ENCODE measurements around the gene MACROD2.

MACROD2 gene

DNA sequence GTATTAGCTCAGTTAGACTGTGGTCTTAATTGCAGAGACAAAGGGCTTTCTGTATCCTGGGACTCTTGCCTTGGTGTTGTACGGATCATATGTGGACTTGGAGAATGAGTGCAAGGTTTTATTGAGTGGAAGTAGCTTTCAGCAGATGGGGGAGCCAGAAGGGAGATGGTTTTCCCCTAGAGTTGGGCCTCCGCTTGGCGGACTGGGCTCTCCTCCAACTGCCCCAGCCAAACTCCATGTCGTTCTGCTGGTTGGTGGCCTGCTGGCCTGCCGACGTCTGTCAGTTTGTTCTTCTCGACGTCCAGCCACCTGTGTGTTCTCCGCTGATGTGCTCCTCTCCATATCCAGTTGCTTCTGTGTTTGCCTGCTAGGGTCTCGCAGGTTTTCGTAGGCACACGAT, 531.6 kb downstream of the MACROD2 start:
- DNase-seq (no peak), ATAC-seq (no peak)

DNA sequence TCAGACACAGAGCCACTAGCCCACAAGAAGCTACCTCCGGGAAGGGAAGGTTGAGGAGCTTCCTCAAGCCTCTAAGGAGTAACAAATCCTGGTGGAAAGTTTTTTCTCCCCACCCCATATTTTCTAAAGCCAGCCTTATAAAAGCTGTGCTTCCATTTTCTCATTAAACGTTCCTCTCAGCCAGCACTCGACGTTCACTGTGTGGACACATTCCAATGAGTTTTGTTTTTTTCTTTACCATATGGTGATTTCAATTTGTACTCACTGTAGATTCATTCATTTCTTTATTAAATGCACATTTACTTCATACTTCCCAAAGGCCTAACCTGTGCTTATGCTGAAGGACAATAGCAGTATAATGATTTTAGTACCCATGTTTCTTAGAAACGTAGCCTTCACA, 536.5 kb downstream of the MACROD2 start:
- ATAC-seq (no peak), DNase-seq (no peak)

DNA sequence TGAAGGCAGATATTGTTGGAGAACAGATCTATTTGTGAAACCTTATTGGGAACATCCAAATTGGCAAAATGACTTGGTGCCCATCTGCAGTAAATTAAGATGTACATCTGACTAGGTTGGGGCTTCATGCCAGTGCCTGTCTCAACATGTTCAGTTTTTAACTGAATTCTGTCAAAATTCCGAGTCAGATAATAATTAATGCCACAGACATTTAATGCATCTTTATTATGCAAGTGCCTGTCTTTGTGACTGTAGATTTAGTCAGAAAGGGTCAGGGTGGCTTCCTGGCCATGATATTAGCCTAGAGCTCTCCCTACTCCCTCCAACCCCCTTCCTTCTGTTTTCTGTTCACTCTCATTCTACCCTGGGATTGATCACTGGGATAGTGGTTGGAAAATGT, 541.4 kb downstream of the MACROD2 start:
- DNase-seq (no peak), ATAC-seq (no peak)

DNA sequence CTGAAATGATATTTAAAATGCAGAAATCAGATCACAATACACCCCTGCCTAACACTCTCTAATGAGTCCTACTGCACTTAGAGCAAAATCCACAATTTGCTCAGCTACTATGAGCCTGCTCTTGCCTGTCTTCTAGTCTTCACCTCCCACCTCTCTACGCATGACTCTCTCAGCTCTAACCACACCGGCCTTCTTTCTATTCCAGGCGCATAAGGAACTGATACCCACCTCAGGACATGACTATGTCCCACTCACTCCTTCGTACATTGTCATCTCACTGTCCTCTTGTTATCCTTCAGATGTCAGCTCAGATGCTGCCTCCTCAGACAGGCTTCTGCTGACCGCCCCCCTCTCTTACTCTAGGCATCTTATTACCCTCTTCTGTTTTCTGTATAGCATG, 543.1 kb downstream of the MACROD2 start:
- no peak for DNase-seq
- ATAC-seq: no peak

DNA sequence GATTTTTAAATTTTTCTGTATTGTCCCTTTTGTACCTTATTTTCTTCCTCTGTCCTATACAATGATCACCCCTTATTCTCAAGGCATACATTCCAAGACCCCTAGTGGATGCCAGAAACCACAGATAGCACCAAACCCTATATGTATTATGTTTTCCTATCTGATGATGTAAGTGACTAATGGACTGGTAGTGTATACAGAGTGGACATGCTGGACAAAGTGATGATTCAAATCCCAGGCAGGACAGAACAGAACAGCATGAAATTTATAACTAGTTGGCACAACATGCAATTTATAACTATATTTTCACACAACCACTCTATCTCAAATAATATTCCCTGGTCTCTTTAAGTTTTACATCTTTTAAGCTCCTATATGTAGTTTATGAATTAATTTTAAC, 547.7 kb downstream of the MACROD2 start:
- ATAC-seq (no peak), DNase-seq (no peak)

DNA sequence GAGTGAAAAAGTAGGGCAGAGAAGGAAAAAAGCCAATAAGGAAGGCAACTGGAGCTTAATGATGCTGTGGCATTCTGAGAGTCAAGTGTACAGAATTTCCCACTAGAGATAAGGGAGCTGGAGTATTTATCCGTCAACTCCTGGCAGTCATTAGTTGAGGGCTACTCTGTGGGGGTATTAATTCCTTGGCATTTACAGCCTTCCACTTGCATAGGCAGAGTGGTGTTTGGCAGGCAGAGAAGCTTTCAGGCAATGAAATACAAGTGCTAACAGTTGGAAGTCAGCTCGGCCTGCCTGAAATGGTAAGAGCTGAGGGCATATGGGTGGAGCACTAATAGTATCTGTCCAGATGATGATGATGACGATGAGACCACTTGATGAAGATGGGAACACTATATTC, 549.4 kb downstream of the MACROD2 start:
- ATAC-seq (no peak), DNase-seq (no peak)

DNA sequence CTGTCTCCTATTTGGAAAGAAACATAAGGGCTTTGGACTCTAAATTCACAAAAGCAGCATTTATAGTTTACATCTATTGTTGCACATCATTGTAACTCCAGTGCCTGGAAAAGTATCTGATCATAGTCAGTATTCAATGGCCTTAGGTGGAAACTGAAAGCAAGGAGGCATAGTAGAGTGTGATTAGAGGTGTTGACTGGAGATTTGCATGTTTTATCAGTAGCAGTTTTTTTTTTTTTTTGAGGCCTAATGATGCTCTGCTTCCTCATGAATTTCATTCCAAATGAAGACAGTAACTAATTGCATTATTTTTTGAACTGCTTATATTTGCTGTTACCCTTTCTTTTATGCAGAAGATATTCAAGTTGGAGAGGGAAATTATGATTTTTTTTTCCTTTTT, 555.3 kb downstream of the MACROD2 start:
- DNase-seq: no peak
- no peak for ATAC-seq

DNA sequence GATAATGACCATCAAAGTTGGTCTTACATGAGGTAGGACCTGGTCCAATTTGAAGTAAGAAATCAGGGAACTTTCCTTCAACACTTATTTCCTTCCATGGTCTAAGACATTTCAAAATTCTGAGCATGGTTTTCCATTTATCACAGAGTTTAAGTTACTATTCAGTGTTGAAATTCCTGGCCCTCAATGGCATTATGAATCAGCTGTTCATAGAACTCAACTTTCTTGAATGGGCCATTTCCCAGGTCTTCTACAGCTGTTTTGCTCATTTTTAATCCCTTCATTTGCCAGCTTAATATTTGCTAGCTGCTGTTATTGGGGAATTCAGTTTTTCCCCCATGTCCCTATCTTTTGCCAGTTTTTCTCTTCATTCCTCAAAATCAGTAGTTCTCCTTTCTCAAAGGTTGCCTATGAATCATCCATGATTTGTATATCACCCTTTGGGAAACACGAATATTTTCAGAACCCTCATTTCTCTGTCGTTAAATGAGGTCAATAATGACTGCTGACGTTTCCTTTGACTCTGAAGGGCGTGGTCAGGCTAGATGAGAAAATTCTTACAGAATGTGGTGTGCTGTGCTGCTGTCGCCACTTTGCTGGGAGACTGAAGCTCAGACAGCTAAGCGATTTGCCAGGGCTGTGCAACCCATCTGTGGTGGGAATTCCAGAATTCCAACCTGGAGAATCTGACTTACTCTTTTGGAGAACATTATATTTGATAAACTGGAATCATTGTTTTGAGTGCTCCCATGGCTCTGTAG, 558.6 kb downstream of the MACROD2 start:
- ATAC-seq: no peak
- DNase-seq: no peak

DNA sequence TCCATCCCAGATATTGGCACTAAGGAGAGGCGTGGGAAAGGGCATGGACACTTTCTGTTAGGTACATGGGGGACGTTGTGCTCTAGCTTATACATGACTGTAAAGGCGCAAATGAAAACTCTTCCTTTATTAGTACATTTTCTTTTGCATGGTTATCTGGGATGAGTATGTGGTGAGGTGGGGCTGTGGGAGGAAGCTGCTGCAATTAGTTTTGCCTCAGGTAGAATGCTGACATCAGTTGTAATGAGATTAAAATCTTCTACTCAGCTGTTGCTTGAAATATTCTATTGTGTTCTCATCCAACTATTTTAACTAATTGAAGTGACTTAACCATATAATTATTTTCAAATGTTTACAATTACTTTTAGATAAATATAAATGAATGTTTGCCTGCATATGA, 560.4 kb downstream of the MACROD2 start:
- DNase-seq (no peak), ATAC-seq (no peak)

DNA sequence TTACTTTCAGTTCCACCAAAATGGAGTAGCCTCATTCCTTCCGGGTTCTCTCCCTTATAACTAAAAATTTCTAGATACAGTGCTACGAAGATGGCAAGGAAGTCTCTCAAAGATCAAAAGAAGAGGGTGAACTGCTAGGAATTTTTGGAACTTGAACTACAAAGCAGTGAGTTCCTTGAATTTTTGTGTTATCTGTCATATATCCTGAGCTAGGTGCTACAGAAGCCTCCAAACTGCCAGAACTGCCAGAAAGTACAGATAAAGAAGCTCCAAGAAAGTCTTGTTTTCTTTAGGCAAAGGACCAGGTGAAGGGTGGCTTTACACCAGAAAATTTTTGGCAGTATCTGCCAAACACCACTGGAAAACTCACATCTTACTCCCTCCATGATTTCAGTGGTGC, 560.9 kb downstream of the MACROD2 start:
- ATAC-seq: no peak
- DNase-seq: no peak

DNA sequence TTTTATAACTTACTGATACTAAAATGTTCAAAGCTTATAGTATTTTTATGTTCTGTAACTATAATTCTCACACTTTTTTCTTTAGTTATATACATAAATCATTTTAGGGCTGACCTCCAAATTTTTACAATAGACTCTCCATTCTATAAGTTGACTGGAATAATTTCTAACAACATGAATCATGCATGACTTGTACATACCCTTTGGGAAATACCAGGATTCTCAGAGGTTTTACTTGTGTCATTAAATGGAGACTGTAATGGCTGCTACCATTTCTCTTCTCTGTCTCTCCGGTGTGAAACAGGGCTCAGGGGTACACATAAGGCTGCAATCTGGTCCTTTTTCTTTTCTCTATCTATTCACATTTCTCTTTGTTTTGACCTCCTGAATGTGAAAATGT, 564.3 kb downstream of the MACROD2 start:
- ATAC-seq: no peak

DNA sequence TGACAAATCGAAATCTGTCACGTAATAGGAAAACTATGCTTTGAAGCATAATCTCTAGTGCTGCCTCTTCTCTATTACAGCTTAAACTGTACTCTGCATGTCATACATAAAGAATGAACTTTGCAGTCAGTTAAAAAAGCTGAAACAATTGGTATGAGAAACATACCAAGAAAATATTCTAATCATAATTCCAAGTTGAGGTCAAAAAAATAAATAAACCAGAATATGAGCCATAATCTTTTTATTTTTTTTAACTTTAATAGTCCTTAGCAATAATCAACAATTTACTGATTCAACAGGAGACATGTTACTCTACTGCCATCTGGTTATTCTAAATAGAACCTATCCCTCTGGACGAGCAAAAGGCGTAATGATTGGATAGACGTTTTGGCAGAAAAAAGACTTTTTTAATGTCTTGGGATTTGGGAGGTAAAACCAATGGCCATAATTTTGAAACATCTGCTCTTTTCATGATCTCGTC, 566.5 kb downstream of the MACROD2 start:
- DNase-seq (no peak), ATAC-seq (no peak)

More for the DNA sequence above, 564.3 kb downstream of the MACROD2 start:
- DNase-seq: no peak

DNA sequence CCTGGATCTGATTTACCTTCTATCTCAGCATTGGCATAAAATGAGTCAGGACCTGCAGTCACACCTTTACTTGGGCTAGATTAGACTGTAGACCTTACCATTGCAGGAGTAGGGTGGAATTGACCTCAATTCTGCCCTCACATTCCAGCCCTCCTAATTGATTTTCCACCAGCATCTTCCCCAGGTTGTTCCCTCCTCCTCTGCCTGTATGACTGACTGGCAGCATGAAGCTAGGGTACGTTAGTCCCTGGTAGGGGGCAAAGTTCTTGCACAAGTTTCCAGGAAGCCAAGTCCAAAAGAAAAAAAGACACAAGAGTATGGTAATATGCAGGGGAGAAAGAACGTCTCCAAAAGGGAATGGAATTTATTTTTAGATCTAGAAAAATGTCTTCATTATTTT, 567.7 kb downstream of the MACROD2 start:
- ATAC-seq: no peak
- no peak for DNase-seq

DNA sequence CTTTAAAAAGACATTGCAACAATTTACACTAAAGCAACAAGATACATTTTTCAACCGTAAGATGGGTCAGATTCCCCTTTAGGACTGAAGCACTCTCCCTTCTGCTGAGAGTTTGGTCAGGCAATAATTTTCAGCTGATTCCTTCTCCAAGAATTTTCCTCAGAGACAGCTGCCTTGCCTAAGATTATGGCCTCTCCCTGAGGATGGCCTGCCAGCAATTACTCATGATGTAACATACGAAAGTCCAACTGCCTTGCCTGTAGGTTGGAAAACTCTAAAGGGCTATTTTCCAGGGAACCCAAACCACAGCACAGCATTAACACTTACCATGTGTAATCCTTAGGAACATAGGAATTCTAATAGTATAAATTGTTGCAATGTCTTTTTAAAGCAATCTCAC, 571.2 kb downstream of the MACROD2 start:
- no peak for DNase-seq
- ATAC-seq: no peak

DNA sequence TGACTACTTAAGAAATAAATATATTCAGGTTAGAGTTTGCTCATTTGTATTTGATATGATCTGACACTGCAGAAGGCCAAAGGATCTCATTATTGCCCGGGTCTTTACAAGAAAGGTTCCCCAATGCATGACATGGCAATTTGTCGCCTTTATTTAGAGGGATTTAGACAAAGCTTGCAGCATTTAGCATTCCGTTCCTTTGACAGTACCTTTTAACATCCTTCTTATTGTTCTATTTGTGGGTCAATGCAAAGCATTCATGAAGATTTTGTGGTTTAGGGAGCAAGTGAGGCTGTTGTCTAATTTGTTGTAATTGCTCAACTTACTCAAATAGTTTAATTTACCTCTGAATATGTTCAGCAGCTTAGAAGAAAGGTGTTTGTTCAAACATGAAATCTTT, 572.9 kb downstream of the MACROD2 start:
- DNase-seq (no peak), ATAC-seq (no peak)

DNA sequence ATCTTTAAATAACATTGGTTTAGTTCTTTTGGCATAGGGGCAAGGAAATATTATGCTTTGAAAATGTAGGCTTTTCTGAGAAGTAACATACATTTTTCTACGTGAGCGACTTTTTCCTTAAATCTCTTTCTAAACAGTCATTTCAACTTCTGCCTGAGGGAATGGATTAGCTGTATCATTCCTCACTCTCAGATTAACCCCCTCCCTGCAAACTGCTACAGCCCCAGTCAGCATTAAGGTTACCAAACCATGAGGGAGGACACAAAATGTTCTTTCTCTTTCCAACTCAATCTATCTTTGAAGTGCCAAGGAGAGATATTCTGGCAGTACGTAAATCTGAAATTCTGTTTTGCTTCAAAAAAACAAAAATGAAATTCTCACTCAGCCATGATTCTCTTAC, 573.4 kb downstream of the MACROD2 start:
- DNase-seq: no peak

DNA sequence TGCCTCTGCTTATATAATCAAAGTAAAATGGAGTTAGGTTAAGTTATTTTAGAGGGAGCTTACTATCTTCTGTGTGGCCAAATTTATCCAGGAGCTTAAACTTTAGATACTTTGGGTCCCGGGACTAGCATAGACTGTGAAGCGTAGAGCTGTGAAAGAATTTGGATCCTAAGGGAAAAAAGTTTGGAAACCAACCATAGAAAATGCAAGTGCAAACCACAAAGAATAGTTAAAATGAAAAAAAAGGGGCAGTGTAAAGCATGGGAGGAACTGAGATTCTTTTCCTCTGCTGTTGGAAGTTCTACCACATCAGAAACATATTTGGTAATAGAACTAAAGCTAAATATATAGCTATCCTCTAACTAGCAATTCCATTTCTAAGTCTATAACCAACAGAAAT, 574.3 kb downstream of the MACROD2 start:
- DNase-seq (no peak), ATAC-seq (no peak)

More for the DNA sequence above, 573.4 kb downstream of the MACROD2 start:
- no peak for ATAC-seq

DNA sequence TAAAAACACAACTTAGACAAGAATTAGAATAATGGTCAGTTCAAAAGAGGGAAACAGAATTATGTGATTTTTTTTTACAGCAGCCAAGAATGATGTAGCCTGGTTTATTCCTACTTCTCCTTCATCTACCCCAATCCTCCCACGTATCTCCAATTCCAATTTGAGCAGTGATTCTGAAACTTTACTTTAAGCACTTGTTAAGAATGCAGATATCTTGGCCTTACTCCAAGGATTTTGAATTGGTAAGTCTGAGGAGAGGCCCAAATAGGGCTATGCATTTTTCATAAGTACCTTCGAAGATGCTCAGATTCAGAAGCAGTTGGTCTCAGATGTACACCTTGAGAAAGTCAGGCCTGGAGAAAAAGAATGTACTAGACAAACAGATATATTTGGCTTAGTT, 575.5 kb downstream of the MACROD2 start:
- no peak for DNase-seq
- ATAC-seq: no peak

DNA sequence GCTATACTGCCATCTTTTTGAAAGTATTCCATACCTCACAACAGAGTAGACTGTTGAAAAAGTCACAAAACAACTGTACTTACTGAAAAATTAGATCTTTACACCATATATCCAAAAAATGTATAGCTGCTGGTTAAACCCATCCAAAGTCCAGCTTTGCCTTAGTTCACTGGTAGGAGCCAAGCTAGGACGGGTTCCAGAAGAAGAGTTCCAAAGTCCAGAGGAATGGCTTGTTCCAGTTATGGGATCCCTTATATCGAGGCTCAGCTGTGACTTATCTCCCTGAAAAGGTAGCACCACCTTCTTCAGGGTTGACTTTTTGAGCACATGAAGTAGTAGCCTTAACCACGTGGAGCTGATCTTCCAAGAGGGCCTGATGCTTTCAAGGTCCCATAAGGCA, 578.4 kb downstream of the MACROD2 start:
- DNase-seq (no peak), ATAC-seq (no peak)

DNA sequence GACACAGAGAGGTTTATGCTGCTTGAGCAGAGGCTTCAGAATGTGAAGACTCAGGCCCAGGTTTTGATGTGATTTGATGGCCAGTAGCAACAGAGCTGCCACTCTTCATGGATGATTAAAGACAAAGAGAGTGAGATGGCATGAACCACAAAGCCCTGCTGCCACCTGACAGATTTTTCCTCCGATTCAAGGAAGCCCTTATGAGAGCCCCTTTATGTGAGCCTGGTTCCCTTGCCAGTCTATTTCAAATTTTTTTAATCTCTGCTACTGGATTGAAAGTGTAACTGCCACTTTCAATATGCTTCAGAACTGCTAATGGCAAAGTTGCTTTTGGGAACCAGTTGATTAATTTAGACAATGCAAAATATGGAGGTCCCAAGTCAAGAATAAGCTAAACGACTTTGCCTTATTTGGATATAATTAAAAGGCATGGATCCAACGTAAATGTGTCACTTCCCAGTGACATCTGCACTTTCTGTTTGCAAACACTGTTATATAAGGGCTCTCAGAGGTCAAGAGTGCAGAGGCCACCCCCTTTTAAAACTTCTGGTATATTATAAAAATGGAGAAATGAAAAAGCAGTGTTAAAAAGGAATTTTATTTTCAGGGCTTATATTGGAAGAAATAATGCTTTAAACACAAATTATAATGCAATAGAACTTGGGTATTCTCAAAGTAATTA, 581.0 kb downstream of the MACROD2 start:
- ATAC-seq (no peak), DNase-seq (no peak)

DNA sequence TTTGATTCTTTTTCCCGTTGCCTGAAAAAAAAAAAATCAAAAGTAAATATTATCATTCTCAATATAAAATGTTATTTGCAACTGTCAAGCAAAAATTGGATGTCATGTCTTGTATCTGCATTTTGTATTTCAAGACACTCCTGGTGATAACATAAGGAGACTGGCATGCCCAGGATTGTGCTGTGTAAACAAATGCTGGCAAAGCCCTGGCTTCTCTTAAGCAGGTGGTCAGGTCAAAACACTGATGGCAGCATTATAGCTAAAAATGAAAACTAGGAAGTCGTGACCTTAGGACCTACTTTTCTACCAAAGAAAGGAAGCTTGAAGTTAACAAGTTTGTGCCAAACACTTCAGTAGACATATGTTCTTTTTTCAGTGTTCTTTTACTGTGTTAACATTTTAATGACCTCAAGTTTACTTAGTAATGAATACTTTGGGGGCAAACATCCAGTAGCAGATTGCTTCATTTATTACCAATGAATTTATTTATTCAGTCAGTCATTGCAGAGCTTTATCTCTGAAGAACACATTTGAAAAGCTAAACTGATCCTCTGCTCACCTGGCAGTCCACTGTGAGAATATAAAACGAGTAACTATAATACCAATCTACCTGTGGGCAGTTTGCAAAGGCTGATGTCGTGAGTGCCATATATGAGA, 585.2 kb downstream of the MACROD2 start:
- DNase-seq (no peak), ATAC-seq (no peak)

DNA sequence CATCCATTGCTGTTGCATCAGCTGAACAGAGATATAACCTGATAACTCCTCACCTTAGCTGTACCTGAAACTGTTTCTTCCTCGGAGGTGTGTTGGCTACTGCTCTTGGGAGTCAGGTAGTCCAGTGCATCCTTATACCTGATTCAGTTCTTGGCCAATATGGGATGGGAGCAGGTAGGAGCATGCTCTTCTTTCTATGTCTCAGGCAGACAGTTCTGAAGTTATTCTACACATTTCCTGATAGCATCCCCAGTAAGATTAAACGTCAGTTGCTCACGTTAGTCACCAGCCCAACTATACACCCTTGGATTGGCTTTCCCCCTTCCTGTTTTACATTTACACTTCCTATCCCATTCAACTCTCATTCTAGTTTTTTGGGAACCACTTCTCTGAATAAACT, 586.4 kb downstream of the MACROD2 start:
- ATAC-seq (no peak), DNase-seq (no peak)

DNA sequence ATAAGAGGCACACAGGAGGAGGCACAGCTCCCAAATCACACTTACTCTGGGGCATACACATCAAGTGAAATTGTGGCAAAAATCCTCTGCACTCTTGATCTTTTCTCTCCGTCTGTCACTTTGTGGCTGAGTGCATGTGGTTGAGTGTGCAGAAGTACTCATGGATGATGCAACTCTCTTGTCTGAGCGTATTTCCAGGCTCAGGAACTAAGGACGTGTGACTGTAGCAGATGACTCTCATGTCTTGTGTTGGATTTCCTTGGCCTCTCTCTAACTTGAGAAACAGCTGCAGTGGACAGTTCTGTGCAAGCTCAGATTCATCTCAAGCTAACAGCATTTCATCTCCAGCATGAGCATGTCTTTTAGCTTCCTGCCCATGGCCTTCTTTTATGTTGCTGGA, 587.5 kb downstream of the MACROD2 start:
- DNase-seq (no peak), ATAC-seq (no peak)

All from stimulated activated naive CD8-positive, alpha-beta T cell treated with anti-CD3 and anti-CD28 coated beads, Interleukin-15, Interleukin-2, amounts not matched to agents 100 U/mL and 50 U/mL, for 24 hours (primary cell).